CD4-positive, CD25-positive, alpha-beta regulatory T cell (primary cell): ENCODE measurements around the gene LCE1E. TPM values are rescaled to one million over a fixed set of nuclear protein-coding genes. Genes with fewer than 3 reads are reported as not detected.

Experiments used
- ATAC-seq, 2 donors: fragments of 150-1000 bp; cut with Tn5 transposase; one replicate each; pipeline ENCODE4 v1.10.0; 2021; ENCODE audit warnings: low read depth in 2 of 2, moderate number of reproducible peaks in 2 of 2, moderate library complexity in 1 of 2
- DNase-seq, 3 donors: peaks; one replicate each; pipeline versions ENCODE4 v3.0.0 to v3.0.0-alpha.2; 2012 to 2022; ENCODE audit warnings: mixed read lengths in 1 of 3
- H3K27ac ChIP-seq: one replicate; pipeline ENCODE4 v1.7.0; 2013; ENCODE audit warnings: mild to moderate bottlenecking, low read length; ENCODE audit not compliant: insufficient read depth, poor library complexity, severe bottlenecking
- H3K27me3 ChIP-seq: one replicate; pipeline ENCODE4 v1.7.0; 2013; ENCODE audit warnings: low read length; ENCODE audit not compliant: control insufficient read depth, insufficient read depth
- H3K36me3 ChIP-seq: one replicate; pipeline ENCODE4 v1.7.0; 2013; ENCODE audit warnings: mild to moderate bottlenecking, low read length, moderate library complexity; ENCODE audit not compliant: control insufficient read depth, insufficient read depth
- H3K4me1 ChIP-seq: 2 replicates; pipeline ENCODE4 v1.7.0; 2013; ENCODE audit warnings: mild to moderate bottlenecking, low read length; ENCODE audit not compliant: insufficient read depth, control insufficient read depth, poor library complexity, severe bottlenecking
- H3K4me3 ChIP-seq: one replicate; pipeline ENCODE4 v1.7.0; 2013; ENCODE audit warnings: low read depth, mild to moderate bottlenecking, low read length, moderate library complexity
- H3K9me3 ChIP-seq, 2 experiments: 1 replicate in 1 of 2; 2 replicates in 1 of 2; pipeline ENCODE4 v1.7.0; 2013; ENCODE audit warnings: low read length in 2 of 2, mild to moderate bottlenecking in 1 of 2, moderate library complexity in 1 of 2; ENCODE audit not compliant: control insufficient read depth in 2 of 2
- H3K27ac Mint-ChIP-seq, 3 donors: one replicate each; pipeline ENCODE4 v1.8.0; 2020 to 2022; ENCODE audit warnings: mild to moderate bottlenecking in 3 of 3, mixed read lengths in 3 of 3, moderate library complexity in 2 of 3
- H3K27me3 Mint-ChIP-seq: one replicate; pipeline ENCODE4 v1.8.0; 2022; ENCODE audit warnings: mild to moderate bottlenecking, mixed read lengths
- H3K36me3 Mint-ChIP-seq: one replicate; pipeline ENCODE4 v1.8.0; 2020; ENCODE audit warnings: mixed read lengths
- H3K4me1 Mint-ChIP-seq, 4 donors: one replicate each; pipeline ENCODE4 v1.8.0; 2020 to 2022; ENCODE audit warnings: mixed read lengths in 4 of 4, mild to moderate bottlenecking in 1 of 4
- H3K4me3 Mint-ChIP-seq, 4 donors: one replicate each; pipeline ENCODE4 v1.8.0; 2020 to 2022; ENCODE audit warnings: mild to moderate bottlenecking in 4 of 4, mixed read lengths in 4 of 4, moderate library complexity in 3 of 4
- H3K9me3 Mint-ChIP-seq, 7 donors: one replicate each; pipeline ENCODE4 v1.8.0; 2020 to 2022; ENCODE audit warnings: mixed read lengths in 7 of 7, mild to moderate bottlenecking in 3 of 7, moderate library complexity in 2 of 7
- polyA plus RNA-seq, 4 donors: library from polyadenylated mRNA; unstranded; fragments of 300-500 nt; fragmentation: Illumina TruSeq; gene quantifications; one replicate each; pipeline ENCODE4 v1.2.3, GENCODE V29; 2021
- total RNA-seq: library from RNA; stranded (reverse); gene quantifications from one replicate; pipeline ENCODE4 v1.2.3, GENCODE V29; 2022

The LCE1E gene
- total and polyA plus RNA-seq, 5 donors from 2014 or later = not detected

GRCh38 chr1:152747831-152748230, 38.2 kb upstream of the LCE1E start:
- Mint-ChIP-seq H3K9me3 (peaks cover 0 to 4% (median 0%) of the 10 kb centered on the region in 7 donors), H3K36me3 (no peaks in the 10 kb centered on the region), H3K4me3 (no peak overlapping the region), H3K27ac (no peak overlapping the region), H3K27me3 (peaks cover 14% of the 10 kb centered on the region), H3K4me1 (no peaks in the 10 kb centered on the region)
- Histone ChIP-seq H3K4me3 (no peak overlapping the region), H3K4me1 (no peaks in the 10 kb centered on the region), H3K27ac (no peak overlapping the region), H3K36me3 (no peaks in the 10 kb centered on the region), H3K27me3 (peaks cover 7% of the 10 kb centered on the region), H3K9me3 (no peaks in the 10 kb centered on the region)
- DNase-seq = no peak
- no peak for ATAC-seq

- H3K27ac ChIP-seq = no peak overlapping the region
- Mint-ChIP-seq H3K4me3 (no peak overlapping the region), H3K4me1 (no peaks in the 10 kb centered on the region), H3K27me3 (peaks cover 11% of the 10 kb centered on the region), H3K27ac (no peak overlapping the region), H3K36me3 (no peaks in the 10 kb centered on the region), H3K9me3 (peaks cover 0 to 4% (median 0%) of the 10 kb centered on the region in 7 donors)
- H3K36me3 ChIP-seq = no peaks in the 10 kb centered on the region
- no peak overlapping the region for H3K4me3 ChIP-seq
- H3K4me1 ChIP-seq = no peaks in the 10 kb centered on the region
- H3K27me3 ChIP-seq = peaks cover 9% of the 10 kb centered on the region
- no peak for ATAC-seq
- no peaks in the 10 kb centered on the region for H3K9me3 ChIP-seq
- DNase-seq = no peak
Observed at GRCh38 chr1:152752225-152752624, 33.8 kb upstream of the LCE1E start.

DNA sequence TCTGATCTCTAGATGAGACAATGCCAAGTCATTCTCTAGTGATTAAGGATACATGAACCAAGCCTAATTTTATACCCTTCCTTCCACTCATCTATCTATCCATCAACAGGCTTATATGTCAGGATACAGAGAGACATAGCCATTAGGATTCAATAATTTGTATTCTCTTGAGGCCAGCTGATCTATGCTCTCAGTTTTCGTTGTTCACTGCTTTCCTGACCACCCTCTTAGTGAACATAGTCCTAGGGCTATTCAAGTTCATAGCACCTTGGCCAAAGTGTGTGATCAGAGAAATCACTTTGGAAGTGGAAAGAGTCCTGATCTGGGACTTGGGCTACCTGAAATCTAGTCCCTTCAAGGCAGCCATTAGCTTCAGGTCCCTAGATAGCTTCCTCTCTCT, 32.5 kb upstream of the LCE1E start:
- ATAC-seq = no peak
- H3K27me3 Mint-ChIP-seq = peaks cover 5% of the 10 kb centered on the region

GRCh38 chr1:152756872-152757271, 29.2 kb upstream of the LCE1E start:
- no peak overlapping the region for H3K4me3 Mint-ChIP-seq
- no peak overlapping the region for H3K27ac Mint-ChIP-seq
- H3K9me3 Mint-ChIP-seq = peaks cover 0 to 2% (median 0%) of the 10 kb centered on the region in 7 donors
- Histone ChIP-seq H3K4me3 (no peak overlapping the region), H3K4me1 (no peaks in the 10 kb centered on the region), H3K27me3 (peaks cover 3% of the 10 kb centered on the region), H3K27ac (no peak overlapping the region), H3K36me3 (no peaks in the 10 kb centered on the region), H3K9me3 (no peaks in the 10 kb centered on the region)
- DNase-seq (no peak), ATAC-seq (no peak)
- H3K27me3 Mint-ChIP-seq = peaks cover 9% of the 10 kb centered on the region
- no peaks in the 10 kb centered on the region for H3K36me3 Mint-ChIP-seq
- no peaks in the 10 kb centered on the region for H3K4me1 Mint-ChIP-seq

More for the DNA sequence above, 32.5 kb upstream of the LCE1E start:
- no peaks in the 10 kb centered on the region for H3K4me1 Mint-ChIP-seq
- DNase-seq = no peak
- H3K9me3 Mint-ChIP-seq = peaks cover 0 to 4% (median 0%) of the 10 kb centered on the region in 7 donors
- no peak overlapping the region for H3K4me3 Mint-ChIP-seq
- H3K27ac ChIP-seq = no peak overlapping the region
- no peak overlapping the region for H3K4me3 ChIP-seq
- no peaks in the 10 kb centered on the region for H3K36me3 Mint-ChIP-seq
- no peak overlapping the region for H3K27ac Mint-ChIP-seq
- no peaks in the 10 kb centered on the region for H3K4me1 ChIP-seq
- H3K27me3 ChIP-seq = peaks cover 7% of the 10 kb centered on the region
- no peaks in the 10 kb centered on the region for H3K36me3 ChIP-seq
- no peaks in the 10 kb centered on the region for H3K9me3 ChIP-seq

- Histone ChIP-seq H3K4me3 (no peak within 1 kb of the TSS), H3K27ac (no peak within 1 kb of the TSS), H3K36me3 (no peaks in the 10 kb centered on the region), H3K9me3 (no peaks in the 10 kb centered on the region), H3K27me3 (peaks cover 3% of the 10 kb centered on the region), H3K4me1 (no peaks in the 10 kb centered on the region)
- Mint-ChIP-seq H3K9me3 (peaks cover 0 to 2% (median 0%) of the 10 kb centered on the region in 7 donors), H3K27me3 (peaks cover 6% of the 10 kb centered on the region), H3K4me3 (no peak within 1 kb of the TSS), H3K4me1 (no peaks in the 10 kb centered on the region), H3K36me3 (no peaks in the 10 kb centered on the region), H3K27ac (peak within 1 kb of the TSS in 1 of 3 donors; percentile 45)
- no peak for ATAC-seq
- no peak for DNase-seq
Observed at GRCh38 chr1:152757747-152758146, 28.3 kb upstream of the LCE1E start, which contains the start of gene KPRP. KPRP (plus strand) TSS chr1:152758025; CDS start chr1:152759589, 1,564 bp downstream.

DNA sequence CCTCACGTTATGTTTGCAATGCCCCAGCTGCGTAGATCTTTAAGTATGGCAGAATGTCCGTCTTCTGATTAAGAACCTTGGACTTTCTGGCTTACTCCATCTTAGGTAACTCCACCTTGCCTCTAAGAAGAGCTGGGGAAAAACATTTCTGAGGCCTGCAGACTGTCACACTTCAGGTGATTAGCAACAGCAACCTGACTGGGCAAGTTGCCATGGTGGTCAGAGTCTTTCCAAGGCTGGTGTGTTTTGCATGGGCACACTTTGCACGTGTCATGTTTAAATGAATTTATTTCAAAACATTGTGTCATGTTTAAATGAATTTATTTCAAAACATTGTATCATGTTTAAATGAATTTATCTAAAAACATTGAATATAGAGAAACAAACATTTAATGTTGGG, 27.4 kb upstream of the LCE1E start:
- Mint-ChIP-seq H3K27me3 (peaks cover 9% of the 10 kb centered on the region), H3K4me3 (no peak overlapping the region), H3K27ac (no peak overlapping the region), H3K36me3 (no peaks in the 10 kb centered on the region), H3K9me3 (peaks cover 0 to 5% (median 0%) of the 10 kb centered on the region in 7 donors), H3K4me1 (no peaks in the 10 kb centered on the region)
- no peaks in the 10 kb centered on the region for H3K4me1 ChIP-seq
- H3K27me3 ChIP-seq = no peaks in the 10 kb centered on the region
- H3K4me3 ChIP-seq = no peak overlapping the region
- H3K36me3 ChIP-seq = no peaks in the 10 kb centered on the region
- H3K27ac ChIP-seq = no peak overlapping the region
- no peak for DNase-seq
- no peaks in the 10 kb centered on the region for H3K9me3 ChIP-seq
- ATAC-seq = no peak

- Mint-ChIP-seq H3K27me3 (peaks cover 9% of the 10 kb centered on the region), H3K4me1 (no peaks in the 10 kb centered on the region)
- no peak for ATAC-seq
Observed at GRCh38 chr1:152759453-152760173, 26.4 kb upstream of the LCE1E start.

More at GRCh38 chr1:152759453-152760173, 26.4 kb upstream of the LCE1E start:
- no peak overlapping the region for H3K4me3 Mint-ChIP-seq
- no peak overlapping the region for H3K4me3 ChIP-seq
- no peaks in the 10 kb centered on the region for H3K36me3 ChIP-seq
- no peak overlapping the region for H3K27ac ChIP-seq
- no peak for DNase-seq
- H3K27me3 ChIP-seq = no peaks in the 10 kb centered on the region
- no peaks in the 10 kb centered on the region for H3K9me3 ChIP-seq
- H3K9me3 Mint-ChIP-seq = peaks cover 0 to 5% (median 0%) of the 10 kb centered on the region in 7 donors
- H3K27ac Mint-ChIP-seq = peak overlapping the region in 1 of 3 donors; percentile 83
- H3K4me1 ChIP-seq = no peaks in the 10 kb centered on the region
- H3K36me3 Mint-ChIP-seq = no peaks in the 10 kb centered on the region
